Muscle layer of colon (tissue), 2 donors: ENCODE data around the gene KRT6B.
"Not testable (repeated sequence)": the region's sequence is repeated elsewhere in the genome, so short reads cannot be mapped to it uniquely, and the experiment has no call there.

Experiments used
- H3K27ac ChIP-seq: one replicate; pipeline ENCODE4 v1.7.0; 2013; ENCODE audit warnings: low read depth, mild to moderate bottlenecking, low read length, moderate library complexity
- H3K27me3 ChIP-seq, 2 donors: one replicate each; pipeline ENCODE4 v1.7.0; 2013; ENCODE audit warnings: low read length in 2 of 2, mild to moderate bottlenecking in 2 of 2; ENCODE audit not compliant: insufficient read depth in 2 of 2, control insufficient read depth in 1 of 2
- H3K36me3 ChIP-seq: one replicate; pipeline ENCODE4 v1.7.0; 2013; ENCODE audit warnings: mild to moderate bottlenecking, low read length; ENCODE audit not compliant: insufficient read depth
- H3K4me1 ChIP-seq: one replicate; pipeline ENCODE4 v1.7.0; 2013; ENCODE audit warnings: mild to moderate bottlenecking, low read length; ENCODE audit not compliant: insufficient read depth
- H3K4me3 ChIP-seq, 2 donors: one replicate each; pipeline ENCODE4 v1.7.0; 2013; ENCODE audit warnings: low read length in 2 of 2, low read depth in 1 of 2, mild to moderate bottlenecking in 1 of 2, moderate library complexity in 1 of 2
- H3K9ac ChIP-seq: one replicate; pipeline ENCODE4 v1.7.0; 2013; ENCODE audit warnings: low read length
- H3K9me3 ChIP-seq: one replicate; pipeline ENCODE4 v1.7.0; 2013; ENCODE audit warnings: mild to moderate bottlenecking, low read length
- donor health status: abdominal sarcoma.
- donor health status: Adenocarcinoma of cecum.

Gene KRT6B

GRCh38 chr12:52492405-52492804, 40.5 kb upstream of the KRT6B start:
- H3K27ac ChIP-seq, H3K4me3 ChIP-seq, H3K27me3 ChIP-seq, H3K36me3 ChIP-seq, H3K9me3 ChIP-seq, H3K9ac ChIP-seq: not testable (repeated sequence)
- peaks cover 23% of the 10 kb centered on the region for H3K4me1 ChIP-seq

GRCh38 chr12:52491495-52491894, 39.5 kb upstream of the KRT6B start:
- H3K9ac ChIP-seq, H3K27me3 ChIP-seq, H3K9me3 ChIP-seq, H3K27ac ChIP-seq, H3K4me3 ChIP-seq, H3K36me3 ChIP-seq: not testable (repeated sequence)
- H3K4me1 ChIP-seq, result peaks cover 22% of the 10 kb centered on the region

DNA sequence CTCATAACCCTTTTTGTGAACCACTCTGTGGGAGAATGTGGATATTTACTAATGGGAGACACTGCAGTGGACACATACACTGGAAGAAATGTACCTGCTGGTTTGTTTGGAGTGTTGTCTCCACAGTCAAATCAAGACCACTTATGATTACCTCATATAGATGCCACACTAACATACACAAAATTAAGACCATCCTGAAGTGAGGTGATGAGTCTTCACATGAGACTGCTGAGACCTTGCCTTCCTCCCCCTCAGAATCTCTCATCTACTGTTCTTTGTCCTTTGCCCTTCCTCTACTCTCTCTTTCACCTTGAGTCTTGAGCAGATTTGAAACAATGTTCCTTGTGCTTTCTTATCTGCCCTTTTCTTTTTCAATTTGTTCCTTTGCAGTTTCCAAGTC, 36.8 kb upstream of the KRT6B start:
- no peak overlapping the region for H3K9ac ChIP-seq
- H3K27ac ChIP-seq, result no peak overlapping the region
- H3K4me3 ChIP-seq, result no peak overlapping the region
- H3K9me3 ChIP-seq, result no peaks in the 10 kb centered on the region
- no peaks in the 10 kb centered on the region for H3K4me1 ChIP-seq
- H3K27me3 ChIP-seq, result no peaks in the 10 kb centered on the region
- no peaks in the 10 kb centered on the region for H3K36me3 ChIP-seq

DNA sequence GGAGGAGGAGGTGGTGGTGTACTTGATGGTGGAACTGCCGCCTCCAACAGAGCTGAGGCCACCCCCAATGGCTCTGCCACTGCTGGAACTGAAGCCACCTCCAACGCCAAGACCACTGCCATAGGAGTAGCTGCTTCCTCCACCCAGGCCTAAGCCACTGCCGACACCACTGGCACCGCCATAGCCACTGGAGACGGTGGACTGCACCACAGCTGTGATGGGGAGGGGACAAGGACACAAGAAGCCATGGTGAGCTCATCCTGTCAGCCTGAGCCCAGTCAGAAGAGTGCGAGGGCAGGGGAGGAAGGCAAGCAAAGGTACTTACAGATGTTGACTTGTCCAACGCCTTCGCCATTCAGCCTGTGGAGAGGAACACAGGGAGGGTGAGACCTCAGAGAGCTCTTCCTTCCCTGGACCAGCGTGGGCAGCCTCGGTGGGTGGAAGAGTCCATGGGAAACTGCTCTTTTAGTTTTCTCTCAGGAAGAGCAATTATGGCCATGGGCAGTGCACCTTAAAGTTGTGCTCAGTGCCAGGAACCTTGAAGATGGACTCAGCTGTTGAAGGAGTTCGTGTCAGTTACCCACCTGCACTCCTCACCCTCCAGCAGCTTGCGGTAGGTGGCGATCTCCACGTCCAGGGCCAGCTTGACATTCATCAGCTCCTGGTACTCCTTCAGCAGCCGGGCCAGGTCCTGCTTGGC, 35.9 kb upstream of the KRT6B start:
- not testable (repeated sequence) for H3K9ac ChIP-seq, H3K27me3 ChIP-seq, H3K4me1 ChIP-seq, H3K27ac ChIP-seq, H3K4me3 ChIP-seq, H3K36me3 ChIP-seq, H3K9me3 ChIP-seq

DNA sequence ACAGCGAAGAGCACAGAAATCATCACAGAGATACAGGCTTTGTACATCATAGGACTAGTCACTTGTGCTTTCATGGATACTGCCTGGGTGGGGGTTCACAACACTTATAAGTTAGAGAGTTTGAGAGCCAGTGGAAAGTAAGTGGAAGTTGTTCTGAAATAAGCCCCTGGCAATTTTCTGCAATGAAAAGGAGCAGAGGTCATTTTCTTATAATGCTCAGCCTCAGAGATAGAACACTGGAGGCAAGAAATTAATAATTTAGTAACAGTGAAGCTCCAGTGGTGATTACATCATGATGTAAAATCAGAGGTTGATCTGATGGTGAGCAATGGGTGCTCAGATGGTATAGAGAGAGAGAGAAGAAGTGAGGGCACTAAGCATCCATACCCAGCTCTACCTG, 35.3 kb upstream of the KRT6B start:
- Histone ChIP-seq H3K27ac (no peak overlapping the region), H3K9me3 (no peaks in the 10 kb centered on the region), H3K4me1 (no peaks in the 10 kb centered on the region), H3K9ac (no peak overlapping the region), H3K4me3 (no peak overlapping the region), H3K27me3 (no peaks in the 10 kb centered on the region), H3K36me3 (no peaks in the 10 kb centered on the region)

DNA sequence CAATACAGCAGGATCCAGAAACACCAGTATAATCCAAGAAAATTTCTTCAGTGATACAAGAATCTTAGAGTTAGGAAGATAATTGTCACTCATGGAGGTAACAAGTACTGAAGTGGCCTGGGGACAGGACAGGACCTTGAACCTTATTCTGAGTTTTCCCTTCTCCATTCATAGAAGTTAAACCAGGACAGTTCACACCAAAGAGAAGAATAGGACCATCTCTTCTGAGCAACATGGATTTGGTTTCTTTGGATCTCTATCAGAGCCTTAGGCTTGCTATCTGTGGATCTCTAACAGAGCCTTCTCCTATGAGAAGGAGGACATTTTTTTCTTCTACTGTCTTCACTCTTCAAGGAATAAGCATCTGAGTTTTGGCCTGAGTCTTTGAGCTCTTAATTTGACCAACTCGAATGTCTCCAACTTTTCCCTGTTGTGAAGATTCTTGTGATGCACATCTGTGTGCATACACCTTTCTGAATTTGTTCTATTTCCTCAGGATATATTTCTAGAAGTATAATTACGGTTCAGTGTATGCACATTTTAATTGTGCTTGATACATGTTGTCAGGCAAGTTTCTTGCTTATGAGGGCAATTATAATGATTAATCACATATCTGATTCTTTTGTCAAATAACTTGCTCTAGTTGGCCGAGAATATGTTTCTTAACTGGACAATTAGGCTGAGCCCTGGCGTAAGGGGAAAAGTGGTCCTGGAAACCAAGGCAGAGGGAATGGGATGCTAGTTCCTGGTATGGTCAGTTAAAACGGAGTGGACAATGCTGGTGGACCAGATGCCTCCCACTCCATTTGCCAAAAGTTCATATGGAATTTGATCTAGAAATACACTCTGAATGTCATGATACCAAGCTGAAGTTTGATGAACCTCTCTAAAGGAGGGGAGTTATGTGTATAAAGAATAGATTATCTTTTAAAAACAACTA, 34.5 kb upstream of the KRT6B start:
- H3K9me3 ChIP-seq, result no peaks in the 10 kb centered on the region
- H3K27ac ChIP-seq, result no peak overlapping the region
- H3K27me3 ChIP-seq, result no peaks in the 10 kb centered on the region

DNA sequence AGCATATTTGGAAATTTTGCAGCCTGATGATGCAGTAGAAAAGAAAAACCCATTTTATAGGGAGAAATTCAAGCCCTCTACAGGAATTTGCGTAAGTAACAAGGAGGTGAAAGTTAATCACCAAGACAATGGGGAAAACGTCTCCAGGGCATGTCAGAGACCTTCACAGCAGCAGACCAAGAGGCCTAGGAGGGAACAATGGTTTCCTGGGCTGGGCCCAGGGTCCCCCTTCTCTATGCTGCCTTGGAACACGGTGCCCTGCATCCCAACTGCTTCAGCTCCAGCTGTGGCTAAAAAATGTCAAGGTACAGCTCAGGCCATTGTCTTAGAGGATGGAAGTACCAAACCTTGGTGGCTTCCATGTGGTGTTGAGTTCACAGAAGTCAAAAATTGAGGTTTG, 28.1 kb upstream of the KRT6B start:
- H3K36me3 ChIP-seq, result no peaks in the 10 kb centered on the region
- no peaks in the 10 kb centered on the region for H3K27me3 ChIP-seq
- no peaks in the 10 kb centered on the region for H3K9me3 ChIP-seq
- H3K4me1 ChIP-seq, result no peaks in the 10 kb centered on the region
- H3K9ac ChIP-seq, result no peak overlapping the region
- H3K4me3 ChIP-seq, result no peak overlapping the region
- no peak overlapping the region for H3K27ac ChIP-seq

More for the DNA sequence above, 34.5 kb upstream of the KRT6B start:
- Histone ChIP-seq H3K9ac (no peak overlapping the region), H3K4me1 (no peaks in the 10 kb centered on the region), H3K36me3 (no peaks in the 10 kb centered on the region), H3K4me3 (no peak overlapping the region)

GRCh38 chr12:52477651-52478050, 25.7 kb upstream of the KRT6B start:
- Histone ChIP-seq H3K4me1 (no peaks in the 10 kb centered on the region), H3K9ac (no peak overlapping the region), H3K9me3 (no peaks in the 10 kb centered on the region), H3K27me3 (no peaks in the 10 kb centered on the region), H3K36me3 (no peaks in the 10 kb centered on the region), H3K4me3 (no peak overlapping the region), H3K27ac (no peak overlapping the region)

GRCh38 chr12:52474212-52474611, 22.3 kb upstream of the KRT6B start:
- Histone ChIP-seq H3K9ac (no peak overlapping the region), H3K4me1 (no peaks in the 10 kb centered on the region), H3K36me3 (no peaks in the 10 kb centered on the region), H3K27ac (no peak overlapping the region), H3K27me3 (no peaks in the 10 kb centered on the region), H3K9me3 (no peaks in the 10 kb centered on the region), H3K4me3 (no peak overlapping the region)

GRCh38 chr12:52473768-52474167, 21.8 kb upstream of the KRT6B start, which contains the start of gene KRT6C:
KRT6C (minus strand) TSS chr12:52473805; CDS start chr12:52473737, 68 bp downstream.
- Histone ChIP-seq H3K9me3 (no peaks in the 10 kb centered on the region), H3K4me3 (no peak within 1 kb of the TSS), H3K9ac (no peak within 1 kb of the TSS), H3K27ac (no peak within 1 kb of the TSS), H3K36me3 (no peaks in the 10 kb centered on the region), H3K27me3 (no peaks in the 10 kb centered on the region), H3K4me1 (no peaks in the 10 kb centered on the region)

DNA sequence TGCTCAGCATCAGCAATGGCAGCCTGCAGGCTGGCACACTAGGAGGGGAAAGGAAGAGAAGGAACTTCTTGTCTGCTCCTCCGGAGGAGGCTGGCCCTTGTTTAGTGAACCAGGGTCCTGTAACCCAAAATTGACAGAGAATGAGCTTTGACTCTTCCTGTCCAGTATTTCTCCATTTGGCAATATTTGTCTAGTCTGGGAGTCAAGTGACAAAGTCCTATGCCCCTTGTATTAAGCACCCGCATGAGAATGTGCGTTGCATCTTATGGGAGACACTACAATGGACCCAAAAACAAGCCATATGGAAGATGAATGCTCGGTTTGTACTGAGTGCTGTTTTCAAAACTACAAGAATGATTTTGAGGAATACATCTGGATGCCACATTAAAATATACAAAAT, 17.9 kb upstream of the KRT6B start:
- no peak overlapping the region for H3K9ac ChIP-seq
- H3K9me3 ChIP-seq, result no peaks in the 10 kb centered on the region
- H3K4me3 ChIP-seq, result no peak overlapping the region
- H3K27me3 ChIP-seq, result no peaks in the 10 kb centered on the region
- H3K4me1 ChIP-seq, result no peaks in the 10 kb centered on the region
- H3K27ac ChIP-seq, result no peak overlapping the region
- H3K36me3 ChIP-seq, result no peaks in the 10 kb centered on the region
